GM18907 (cell line): ENCODE measurements around the gene TRIM39.

Experiments used
- ATAC-seq: cut with Tn5 transposase; IDR thresholded peaks from one replicate; pipeline ENCODE4 v1.9.1; 2021; ENCODE audit warnings: mild to moderate bottlenecking, moderate library complexity; ENCODE audit not compliant: unreplicated experiment

TRIM39 gene

GRCh38 chr6:30327232-30327746 is 562 bp downstream of the TRIM39 start:
- ATAC-seq, result no peak

GRCh38 chr6:30328397-30328796 is 1.7 kb downstream of the TRIM39 start:
- no peak for ATAC-seq

GRCh38 chr6:30329331-30329730 is 2.6 kb downstream of the TRIM39 start:
- no peak for ATAC-seq

GRCh38 chr6:30331981-30332380 is 5.3 kb downstream of the TRIM39 start:
- ATAC-seq, result no peak

GRCh38 chr6:30334075-30334783 is 7.5 kb downstream of the TRIM39 start:
- ATAC-seq, result no peak

- ATAC-seq, result no peak
Observed at GRCh38 chr6:30340589-30341054, 13.9 kb downstream of the TRIM39 start.

GRCh38 chr6:30341218-30341617 is 14.5 kb downstream of the TRIM39 start:
- no peak for ATAC-seq

GRCh38 chr6:30341728-30342127 is 15.0 kb downstream of the TRIM39 start:
- ATAC-seq, result no peak

- no peak for ATAC-seq
Observed at GRCh38 chr6:30344191-30344867, 17.6 kb downstream of the TRIM39 start.

- ATAC-seq, result peak; percentile 85
Observed at GRCh38 chr6:30344868-30345671, 18.3 kb downstream of the TRIM39 start, which contains the start of gene RPP21. Gene RPP21 (plus strand): TSS chr6:30345156. CDS start chr6:30345172, 16 bp downstream.

GRCh38 chr6:30345852-30346251 is 19.1 kb downstream of the TRIM39 start:
- ATAC-seq, result no peak

- ATAC-seq, result no peak
Observed at GRCh38 chr6:30348957-30349356, 22.2 kb downstream of the TRIM39 start.

- no peak for ATAC-seq
Observed at GRCh38 chr6:30349421-30350177, 22.9 kb downstream of the TRIM39 start.

GRCh38 chr6:30350524-30350923 is 23.8 kb downstream of the TRIM39 start:
- ATAC-seq, result no peak

GRCh38 chr6:30352550-30352949 is 25.8 kb downstream of the TRIM39 start:
- no peak for ATAC-seq

- ATAC-seq, result no peak
Observed at GRCh38 chr6:30355281-30355680, 28.6 kb downstream of the TRIM39 start.

- ATAC-seq, result no peak
Observed at GRCh38 chr6:30356536-30356935, 29.8 kb downstream of the TRIM39 start.

- ATAC-seq, result no peak
Observed at GRCh38 chr6:30357678-30358540, 31.2 kb downstream of the TRIM39 start.

- ATAC-seq, result no peak
Observed at GRCh38 chr6:30359276-30359675, 32.5 kb downstream of the TRIM39 start.

GRCh38 chr6:30360139-30360538 is 33.4 kb downstream of the TRIM39 start:
- no peak for ATAC-seq
